Epithelial cell of esophagus (primary cell): Measurements from ENCODE around the gene GPR153.

Experiments used
- DNase-seq: peaks from one replicate; pipeline ENCODE4 v3.0.0; 2010; ENCODE audit warnings: low read depth
- H3K4me3 ChIP-seq: 2 replicates; pipeline ENCODE4 v1.5.1; 2011; ENCODE audit warnings: mild to moderate bottlenecking, low read length, control low read depth
- TF ChIP-seq, protein P1 (sequence below): IDR thresholded peaks from 2 replicates; pipeline ENCODE4 v1.5.1; 2011; ENCODE audit warnings: low read depth, mild to moderate bottlenecking, low read length, control low read depth, inconsistent platforms; ENCODE audit not compliant: insufficient read depth; ENCODE audit errors: missing control alignments

GPR153 gene

DNA sequence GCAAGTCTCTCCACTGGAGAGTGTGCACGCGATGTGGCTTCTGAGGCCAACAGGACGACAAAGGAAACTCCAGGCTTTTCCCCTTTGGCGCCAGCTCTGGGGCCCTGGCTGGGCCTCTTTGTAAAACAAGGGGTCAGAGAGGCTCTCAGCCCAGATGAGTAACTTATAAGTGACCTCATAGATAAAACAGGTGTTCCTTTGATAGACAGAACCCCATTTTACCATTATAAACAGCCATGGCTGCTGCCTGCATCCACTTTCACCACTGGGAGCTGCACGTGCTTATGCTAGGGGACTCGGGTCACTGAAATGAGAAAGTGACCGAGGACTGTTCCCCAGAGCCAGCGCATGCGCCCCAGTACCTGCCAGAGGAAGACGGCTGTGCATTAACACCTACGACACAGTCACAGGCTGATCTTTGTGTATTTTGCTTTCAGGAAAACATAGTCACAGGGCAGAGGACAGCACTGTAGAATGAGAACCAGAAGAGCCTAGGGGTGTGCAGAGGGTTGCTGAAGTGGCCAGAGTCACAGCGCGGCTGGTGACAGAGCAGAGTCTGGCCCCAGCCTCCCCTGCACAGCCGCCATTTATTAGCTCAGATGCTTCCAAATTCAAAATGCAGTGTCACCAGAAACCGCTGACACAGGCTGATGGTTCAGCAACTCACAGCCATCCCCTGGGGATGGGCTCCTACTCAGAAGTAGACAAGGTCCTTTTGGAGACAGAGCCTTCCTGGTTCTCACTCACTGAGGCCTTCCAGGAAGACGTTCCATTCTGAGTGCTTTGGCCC, 42.3 kb downstream of the GPR153 start:
- no peak overlapping the region for H3K4me3 ChIP-seq
- TF ChIP-seq, protein P1, sequence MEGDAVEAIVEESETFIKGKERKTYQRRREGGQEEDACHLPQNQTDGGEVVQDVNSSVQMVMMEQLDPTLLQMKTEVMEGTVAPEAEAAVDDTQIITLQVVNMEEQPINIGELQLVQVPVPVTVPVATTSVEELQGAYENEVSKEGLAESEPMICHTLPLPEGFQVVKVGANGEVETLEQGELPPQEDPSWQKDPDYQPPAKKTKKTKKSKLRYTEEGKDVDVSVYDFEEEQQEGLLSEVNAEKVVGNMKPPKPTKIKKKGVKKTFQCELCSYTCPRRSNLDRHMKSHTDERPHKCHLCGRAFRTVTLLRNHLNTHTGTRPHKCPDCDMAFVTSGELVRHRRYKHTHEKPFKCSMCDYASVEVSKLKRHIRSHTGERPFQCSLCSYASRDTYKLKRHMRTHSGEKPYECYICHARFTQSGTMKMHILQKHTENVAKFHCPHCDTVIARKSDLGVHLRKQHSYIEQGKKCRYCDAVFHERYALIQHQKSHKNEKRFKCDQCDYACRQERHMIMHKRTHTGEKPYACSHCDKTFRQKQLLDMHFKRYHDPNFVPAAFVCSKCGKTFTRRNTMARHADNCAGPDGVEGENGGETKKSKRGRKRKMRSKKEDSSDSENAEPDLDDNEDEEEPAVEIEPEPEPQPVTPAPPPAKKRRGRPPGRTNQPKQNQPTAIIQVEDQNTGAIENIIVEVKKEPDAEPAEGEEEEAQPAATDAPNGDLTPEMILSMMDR: no peak
- no peak for DNase-seq

DNA sequence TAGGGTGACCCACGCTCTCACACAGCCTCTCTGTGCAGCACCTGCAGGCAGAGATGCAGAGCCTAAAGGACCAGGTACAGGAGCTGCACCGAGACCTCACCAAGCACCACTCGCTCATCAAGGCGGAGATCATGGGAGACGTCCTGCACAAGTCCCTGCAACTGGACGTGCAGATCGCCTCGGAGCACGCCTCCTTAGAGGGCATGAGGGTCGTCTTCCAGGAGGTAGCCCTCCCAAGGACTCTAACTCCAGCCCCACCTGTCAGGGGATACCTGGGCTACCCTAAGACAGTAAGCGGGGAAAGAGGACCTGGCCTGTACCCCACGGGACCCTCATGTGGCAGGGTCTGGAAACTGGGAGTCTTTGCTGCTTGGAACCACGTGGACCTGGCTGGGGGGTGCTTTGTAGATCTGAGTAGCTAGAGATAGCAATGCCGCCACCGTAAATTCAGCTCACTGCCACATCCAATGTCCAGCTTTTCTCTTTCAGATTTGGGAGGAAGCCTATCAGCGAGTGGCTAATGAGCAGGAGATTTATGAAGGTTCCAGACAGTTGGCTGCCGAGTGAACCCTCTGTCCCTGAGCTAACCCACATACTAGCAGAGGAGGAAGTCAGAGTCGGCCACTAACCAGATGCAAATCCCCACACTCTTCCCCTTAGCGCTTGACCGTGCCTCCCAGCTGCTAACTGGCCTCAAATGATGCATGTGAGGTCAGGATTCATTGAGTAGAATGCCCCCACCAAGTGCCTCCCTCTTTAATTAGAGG, 48.5 kb downstream of the GPR153 start:
- no peak for DNase-seq
- TF ChIP-seq, protein P1: no peak

DNA sequence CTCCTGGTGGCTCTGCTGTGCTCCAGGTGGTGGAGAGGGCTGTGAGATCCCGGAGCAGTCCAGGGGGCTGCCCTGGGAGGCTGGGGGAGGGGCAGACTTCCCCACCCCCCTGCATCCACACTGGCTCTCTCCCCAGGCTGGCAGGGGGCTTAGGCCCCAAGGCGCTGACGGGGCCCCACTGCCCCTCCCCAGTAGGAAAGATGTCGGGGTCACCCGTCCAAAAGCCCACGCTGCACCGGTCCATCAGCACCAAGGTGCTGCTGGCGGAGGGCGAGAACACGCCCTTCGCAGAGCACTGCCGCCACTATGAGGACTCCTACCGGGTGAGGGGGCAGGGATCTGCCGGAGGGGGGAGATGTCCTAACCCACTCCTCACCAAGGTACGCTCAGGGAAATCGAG, 49.2 kb downstream of the GPR153 start:
- H3K4me3 ChIP-seq: no peak overlapping the region
- TF ChIP-seq, protein P1: no peak
- no peak for DNase-seq

More for the DNA sequence above, 48.5 kb downstream of the GPR153 start:
- no peak overlapping the region for H3K4me3 ChIP-seq

DNA sequence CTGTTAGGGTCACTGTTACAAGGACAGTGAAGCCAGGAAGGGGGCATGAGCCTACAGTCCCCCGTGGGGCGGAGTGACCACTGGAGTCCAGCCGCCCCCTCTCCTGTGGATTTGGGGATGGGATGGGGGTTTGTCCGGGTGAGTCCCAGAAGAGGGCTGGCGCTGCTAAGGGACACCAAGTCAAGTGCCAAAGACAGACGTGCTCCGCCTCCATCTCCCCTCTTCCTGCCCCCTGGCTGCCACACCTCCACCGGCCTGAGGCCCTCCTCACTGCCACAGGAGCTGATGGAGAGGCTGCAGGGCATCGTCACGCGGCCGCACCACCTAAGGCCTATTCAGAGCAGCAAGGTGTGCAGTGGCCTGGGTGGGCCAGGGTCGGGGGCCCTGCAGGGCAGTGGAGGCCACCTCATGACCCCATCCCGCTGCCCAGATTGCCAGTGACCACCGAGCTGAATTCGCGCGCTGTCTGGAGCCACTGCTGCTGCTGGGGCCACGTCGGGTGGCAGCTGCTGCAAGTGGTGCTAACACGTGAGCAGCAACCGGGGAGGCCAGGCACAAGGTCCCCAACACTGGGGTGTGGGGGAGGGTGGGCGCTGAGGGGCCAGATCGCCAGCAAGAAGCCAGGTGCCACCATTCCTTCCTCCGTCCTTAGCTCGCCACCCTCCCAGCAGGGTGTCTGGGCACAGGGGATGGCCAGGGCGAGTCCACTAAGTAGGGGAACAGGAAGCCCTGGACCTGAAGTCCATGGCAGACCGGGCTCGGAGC, 50.1 kb downstream of the GPR153 start:
- DNase-seq: no peak
- TF ChIP-seq, protein P1: no peak

DNA sequence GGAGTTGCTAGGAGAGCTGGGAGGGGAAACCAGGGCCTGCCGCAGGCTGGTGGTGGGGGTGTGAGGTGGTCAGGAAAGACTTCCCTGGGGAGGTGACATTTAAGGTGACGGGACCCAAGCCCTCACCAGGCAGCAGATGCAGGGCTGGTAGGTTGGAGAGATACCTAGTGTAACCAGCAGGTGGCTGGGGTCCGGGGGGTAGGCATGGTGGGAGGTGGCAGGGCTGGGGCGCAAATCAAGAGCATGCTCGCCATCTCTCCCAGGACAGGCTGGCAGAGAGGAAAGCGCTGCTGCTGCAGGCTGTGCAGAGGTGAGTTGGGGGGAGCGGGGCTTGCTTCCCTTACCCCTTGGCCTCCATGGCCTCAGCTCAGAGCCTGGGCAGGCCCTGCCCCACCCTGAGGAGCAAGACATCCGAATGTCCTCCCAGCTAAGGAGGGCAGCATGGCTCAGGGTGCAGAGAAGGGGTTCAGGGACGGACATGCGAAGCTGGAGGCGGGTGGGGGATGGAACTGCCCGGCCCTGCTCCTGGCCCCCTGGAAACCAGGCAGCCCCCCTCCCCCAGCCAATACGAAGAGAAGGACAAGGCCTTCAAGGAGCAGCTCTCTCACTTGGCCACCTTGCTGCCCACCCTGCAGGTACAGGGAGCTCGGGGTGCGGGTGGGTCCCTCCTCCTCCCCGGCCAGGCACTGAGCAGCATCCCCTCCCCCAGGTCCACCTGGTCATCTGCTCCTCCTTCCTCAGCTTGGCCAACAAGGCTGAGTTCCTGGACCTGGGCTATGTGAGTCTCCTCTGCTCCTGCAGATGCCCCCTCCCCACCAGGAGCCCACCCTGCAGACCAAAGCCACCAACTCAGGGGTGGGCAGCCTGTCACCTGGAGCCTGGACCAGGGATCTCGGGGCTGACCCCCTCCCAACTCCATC, 51.0 kb downstream of the GPR153 start:
- DNase-seq: no peak
- TF ChIP-seq, protein P1: peak; percentile 34
- H3K4me3 ChIP-seq: no peak overlapping the region

More for the DNA sequence above, 50.1 kb downstream of the GPR153 start:
- no peak overlapping the region for H3K4me3 ChIP-seq
